PC-9 (cell line): ENCODE measurements around the gene UBE4B. TPM values are rescaled to one million over a fixed set of nuclear protein-coding genes. Genes with fewer than 3 reads are reported as not detected.

Experiments used
- BruUV-seq: library from RNA; stranded (reverse); fragments of 400-500 nt; replicated peaks from 2 replicates; lab custom pipeline; 2021; lab: Mats Ljungman, UMichigan
- CTCF ChIA-PET: fragments of 300-600 bp; sonication (Branson Sonifier 250); formaldehyde crosslinking; loops from one replicate; lab custom pipeline; 2022; ENCODE audit warnings: antibody characterized with exemption; lab: Charles Lee
- POLR2A ChIA-PET: fragments of 300-600 bp; sonication (Branson Sonifier 250); formaldehyde crosslinking; loops from one replicate; lab custom pipeline; 2022; ENCODE audit warnings: antibody characterized with exemption; ENCODE audit not compliant: unreplicated experiment; lab: Charles Lee
- DNase-seq, 2 experiments: peaks; one replicate each; pipeline versions ENCODE4 v3.0.0 to v3.0.0-alpha.2; 2015 to 2022; ENCODE audit warnings: mixed read lengths in 1 of 2
- H2AFZ ChIP-seq: fragments of 200-600 bp; sonication (generic); 2 replicates; pipeline ENCODE4 v1.8.1; 2017; ENCODE audit warnings: antibody characterized with exemption
- H3F3A ChIP-seq: fragments of 200-600 bp; sonication (generic); 2 replicates; pipeline ENCODE4 v1.8.1; 2017; ENCODE audit warnings: antibody characterized with exemption, mild to moderate bottlenecking, low read depth; ENCODE audit not compliant: insufficient read depth
- H3K27ac ChIP-seq: fragments of 200-600 bp; sonication (generic); 2 replicates; pipeline ENCODE4 v1.6.1; 2016; ENCODE audit warnings: mixed run types
- H3K27me3 ChIP-seq: fragments of 200-600 bp; sonication (generic); 2 replicates; pipeline ENCODE4 v1.6.1; 2016; ENCODE audit warnings: low read depth, mixed run types; ENCODE audit not compliant: insufficient read depth
- H3K36me3 ChIP-seq: fragments of 200-600 bp; sonication (generic); 2 replicates; pipeline ENCODE4 v1.6.1; 2016; ENCODE audit warnings: low read depth, mixed run types
- H3K4me1 ChIP-seq: fragments of 200-600 bp; sonication (generic); replicated peaks from 2 replicates; pipeline ENCODE4 v1.6.1; 2016; ENCODE audit warnings: mixed run types; ENCODE audit not compliant: insufficient read depth
- H3K4me2 ChIP-seq: fragments of 200-600 bp; sonication (generic); 2 replicates; pipeline ENCODE4 v1.6.1; 2017; ENCODE audit warnings: mixed run types
- H3K4me3 ChIP-seq: fragments of 200-600 bp; sonication (generic); 2 replicates; pipeline ENCODE4 v1.6.1; 2016; ENCODE audit warnings: mixed run types
- H3K79me2 ChIP-seq: fragments of 200-600 bp; sonication (generic); 2 replicates; pipeline ENCODE4 v1.6.1; 2017; ENCODE audit warnings: low read depth, mixed run types
- H3K9me2 ChIP-seq: fragments of 200-600 bp; sonication (generic); 2 replicates; pipeline ENCODE4 v1.8.1; 2017; ENCODE audit warnings: mild to moderate bottlenecking; ENCODE audit not compliant: insufficient read depth
- H3K9me3 ChIP-seq: fragments of 200-600 bp; sonication (generic); 2 replicates; pipeline ENCODE4 v1.8.1; 2016; ENCODE audit warnings: low read depth; ENCODE audit not compliant: insufficient read depth
- H4K20me1 ChIP-seq: fragments of 200-600 bp; sonication (generic); 2 replicates; pipeline ENCODE4 v1.8.1; 2017; ENCODE audit not compliant: insufficient read depth
- CTCF ChIP-seq: fragments of 200-600 bp; sonication (generic); conservative IDR thresholded peaks from 2 replicates; pipeline ENCODE4 v1.6.1; 2017; ENCODE audit warnings: mixed run types, antibody characterized with exemption, mild to moderate bottlenecking, moderate library complexity
- EZH2 ChIP-seq: fragments of 200-600 bp; sonication (generic); IDR thresholded peaks from 2 replicates; pipeline ENCODE4 v1.8.0; 2017; ENCODE audit warnings: antibody characterized with exemption, low read depth
- intact Hi-C: fragments of 100-400 bp; cut with micrococcal nuclease; formaldehyde crosslinking; loops from one replicate; pipeline ENCODE4 v1.10.0; 2022; ENCODE audit not compliant: unreplicated experiment
- total RNA-seq: library from RNA; stranded (reverse); gene quantifications from 2 replicates; pipeline ENCODE4 v1.2.3, GENCODE V29; 2021

Gene UBE4B
- total RNA-seq, 1 experiment from 2014 or later, result 59.1 TPM

GRCh38 chr1:10078494-10078893 is 45.7 kb downstream of the UBE4B start:
- no TSS peak for BruUV-seq
- Histone ChIP-seq H3K4me2 (no peak overlapping the region), H3F3A (peaks cover 4% of the 10 kb centered on the region; the same call in 1 of the 2 replicates), H3K9me2 (no peaks in the 10 kb centered on the region), H3K4me3 (no peak overlapping the region), H2AFZ (no peak overlapping the region), H3K4me1 (peaks cover 6% of the 10 kb centered on the region; the same call in 1 of the 2 replicates), H3K9me3 (no peaks in the 10 kb centered on the region), H3K27ac (no peak overlapping the region), H3K36me3 (no peaks in the 10 kb centered on the region), H3K27me3 (no peaks in the 10 kb centered on the region), H3K79me2 (no peaks in the 10 kb centered on the region; the same call in 1 of the 2 replicates), H4K20me1 (no peaks in the 10 kb centered on the region; the same call in 1 of the 2 replicates)
- CTCF ChIA-PET, result no interaction called here
- DNase-seq, result no peak
- POLR2A ChIA-PET, result no interaction called here
- TF ChIP-seq CTCF (no peak), EZH2 (no peak)
- intact Hi-C loops, result no loop called here

- H3F3A ChIP-seq, result no peaks in the 10 kb centered on the region
- POLR2A ChIA-PET, result no interaction called here
- H2AFZ ChIP-seq, result no peak overlapping the region
- no peak overlapping the region for H3K4me2 ChIP-seq
- CTCF ChIA-PET, result no interaction called here
- TF ChIP-seq CTCF (no peak), EZH2 (no peak)
- H3K9me2 ChIP-seq, result no peaks in the 10 kb centered on the region
- no TSS peak for BruUV-seq
- no peaks in the 10 kb centered on the region for H3K4me1 ChIP-seq
- no peaks in the 10 kb centered on the region for H3K36me3 ChIP-seq
- no peaks in the 10 kb centered on the region for H3K79me2 ChIP-seq
- H3K4me3 ChIP-seq, result no peak overlapping the region
- no peaks in the 10 kb centered on the region for H4K20me1 ChIP-seq
- no peaks in the 10 kb centered on the region for H3K27me3 ChIP-seq
- H3K27ac ChIP-seq, result no peak overlapping the region
- intact Hi-C loops, result no loop called here
- no peak for DNase-seq
- no peaks in the 10 kb centered on the region for H3K9me3 ChIP-seq
Observed at GRCh38 chr1:10080523-10080922, 47.8 kb downstream of the UBE4B start.

DNA sequence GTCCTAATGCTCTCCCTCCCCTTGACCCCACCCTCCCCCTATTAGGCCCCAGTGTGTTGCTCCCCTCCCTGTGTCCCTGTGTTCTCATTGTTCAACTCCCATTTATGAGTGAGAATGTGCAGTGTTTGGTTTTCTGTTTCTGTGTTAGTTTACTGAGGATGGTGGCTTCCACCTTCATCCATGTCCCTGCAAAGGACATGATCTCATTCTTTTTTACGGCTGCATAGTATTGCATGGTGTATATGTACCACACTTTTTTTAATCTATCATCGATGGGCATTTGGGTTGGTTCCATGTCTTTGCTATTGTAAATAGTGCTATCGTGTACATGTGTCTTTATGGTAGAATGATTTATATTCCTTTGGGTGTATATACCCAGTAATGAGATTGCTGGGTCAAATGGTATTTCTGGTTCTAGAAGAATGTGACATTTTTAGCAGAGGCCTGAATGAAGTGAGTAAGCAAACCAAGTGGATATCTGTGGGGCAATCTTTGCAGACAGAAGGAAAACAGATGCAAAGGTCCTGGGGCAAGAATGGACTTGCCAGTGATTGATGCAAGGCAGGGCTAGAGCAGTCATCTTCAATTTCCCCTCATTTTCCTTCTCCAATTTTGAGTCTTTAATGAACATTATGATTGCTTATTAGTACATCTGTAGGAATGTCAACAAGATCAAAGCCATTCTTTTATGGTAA is 50.2 kb downstream of the UBE4B start:
- Histone ChIP-seq H3K27ac (no peak overlapping the region), H3F3A (no peaks in the 10 kb centered on the region), H3K27me3 (no peaks in the 10 kb centered on the region), H4K20me1 (no peaks in the 10 kb centered on the region), H3K9me3 (no peaks in the 10 kb centered on the region), H2AFZ (no peak overlapping the region), H3K79me2 (no peaks in the 10 kb centered on the region), H3K4me3 (no peak overlapping the region), H3K36me3 (no peaks in the 10 kb centered on the region), H3K4me1 (no peaks in the 10 kb centered on the region), H3K4me2 (no peak overlapping the region), H3K9me2 (no peaks in the 10 kb centered on the region)
- BruUV-seq, result no TSS peak
- intact Hi-C loops, result no loop called here
- no peak for DNase-seq
- TF ChIP-seq EZH2 (no peak), CTCF (no peak)
- POLR2A ChIA-PET, result no interaction called here
- CTCF ChIA-PET, result no interaction called here
